ENCODE measurements around the gene TOP3B. TPM values are rescaled to one million over a fixed set of nuclear protein-coding genes. Genes with fewer than 3 reads are reported as not detected.

TOP3B gene
- total RNA-seq, 1 donor from 2014 or later = 53.9 TPM

DNA sequence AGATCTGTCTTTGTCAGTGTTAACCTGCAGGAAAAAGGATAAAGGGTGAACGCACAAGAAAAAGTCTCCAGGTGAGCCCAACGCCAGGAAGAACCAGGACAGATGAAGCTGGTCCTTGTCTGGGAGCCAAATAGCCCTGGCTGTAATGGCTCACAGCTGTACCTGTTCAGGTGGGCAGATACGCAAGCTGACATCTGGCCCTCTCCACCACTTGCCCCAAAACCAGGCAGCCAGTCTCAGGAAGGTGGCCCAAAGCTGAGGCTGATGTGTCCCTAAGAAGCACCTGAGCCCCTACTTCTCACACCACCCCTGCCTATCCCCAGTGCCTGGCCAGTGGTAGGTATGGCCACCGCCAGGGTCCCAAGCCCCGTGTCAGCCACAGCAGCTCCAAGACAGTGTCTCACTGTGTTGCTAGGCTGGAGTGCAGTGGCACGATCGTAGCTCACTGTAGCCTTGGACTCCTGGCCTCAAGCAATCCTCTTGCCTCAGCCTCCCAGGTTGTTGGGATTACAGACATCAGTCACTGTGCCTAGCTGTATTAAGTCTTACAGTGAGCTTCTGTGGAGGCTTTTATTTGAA lies 14.8 kb downstream of the TOP3B start:
- no peaks in the 10 kb centered on the region for H3K36me3 ChIP-seq
- no peaks in the 10 kb centered on the region for H3K27me3 ChIP-seq
- no peaks in the 10 kb centered on the region for H3F3A ChIP-seq (ENCODE audit: low read depth)
- TF ChIP-seq EZH2phosphoT487 (IDR thresholded peaks at IDR 0.05) = no peak
- peaks cover under 1% of the 10 kb centered on the region for H4K20me1 ChIP-seq (ENCODE audit: low read depth)
- no peaks in the 10 kb centered on the region for H3K9me3 ChIP-seq (ENCODE audit: low read depth)
- no peak overlapping the region for H2AFZ ChIP-seq (replicated peaks)
- no peaks in the 10 kb centered on the region for H3K4me1 ChIP-seq
- no peak overlapping the region for H3K27ac Mint-ChIP-seq
- H3K36me3 Mint-ChIP-seq = peaks cover 21% of the 10 kb centered on the region
- no peak for DNase-seq (ENCODE audit: low spot score)
- no peak overlapping the region for H3K4me3 Mint-ChIP-seq
- H3K9ac ChIP-seq = no peak overlapping the region
- no peak overlapping the region for H3K4me3 ChIP-seq
- peaks cover 7% of the 10 kb centered on the region for H3K27me3 Mint-ChIP-seq (ENCODE audit: insufficient read depth, low read depth)
- H3K9me3 Mint-ChIP-seq = no peaks in the 10 kb centered on the region
- no peak overlapping the region for H3K27ac ChIP-seq
- no peaks in the 10 kb centered on the region for H3K4me1 Mint-ChIP-seq
- H3K79me2 ChIP-seq (ENCODE audit: low read depth) = no peaks in the 10 kb centered on the region
- H3K4me2 ChIP-seq = no peak overlapping the region

DNA sequence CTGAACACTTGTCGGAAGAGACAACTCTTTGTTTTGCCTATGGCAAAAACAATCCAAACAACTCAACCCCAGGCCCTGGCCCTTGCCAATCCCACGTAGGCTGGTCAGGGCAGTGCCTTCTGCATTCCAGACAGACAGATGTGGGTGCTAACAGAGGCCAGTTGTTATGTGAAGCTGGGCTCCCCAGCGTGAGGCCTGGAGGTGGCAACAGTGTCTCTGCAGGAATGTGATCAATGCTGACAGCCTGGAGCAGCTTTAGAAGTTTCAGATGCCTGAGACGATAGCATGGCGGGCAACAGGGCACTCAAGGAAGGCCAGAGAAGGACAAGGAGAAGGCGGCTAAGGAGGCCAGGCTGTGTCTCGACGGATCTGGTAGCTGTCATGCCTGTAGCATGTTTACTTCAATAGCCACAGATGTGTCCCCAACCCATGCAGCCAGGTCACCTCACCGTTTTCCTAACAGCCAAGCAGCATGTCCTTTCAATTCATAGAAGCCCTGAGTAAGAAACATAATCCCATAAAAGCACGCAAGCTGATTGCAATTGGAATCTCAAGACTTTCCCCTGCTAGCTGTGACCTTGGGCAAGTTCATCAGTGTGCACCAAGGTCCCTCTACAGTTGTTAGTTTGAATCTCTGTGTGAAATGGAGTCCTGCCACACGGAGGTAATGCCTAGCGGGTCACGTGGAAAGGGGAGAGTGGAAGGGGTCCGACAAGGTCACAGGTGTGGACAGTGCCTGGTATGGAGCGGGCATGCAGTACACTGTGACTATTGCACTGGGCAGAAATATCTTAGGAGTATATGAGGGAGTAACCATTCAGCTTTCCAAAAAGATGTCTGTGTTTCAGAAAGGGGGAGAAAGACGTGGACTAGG lies 15.7 kb downstream of the TOP3B start:
- H3K79me2 ChIP-seq (ENCODE audit: low read depth) = no peaks in the 10 kb centered on the region
- Mint-ChIP-seq H3K36me3 (peaks cover 25% of the 10 kb centered on the region), H3K4me1 (no peaks in the 10 kb centered on the region), H3K4me3 (no peak overlapping the region), H3K9me3 (no peaks in the 10 kb centered on the region), H3K27me3 (ENCODE audit: insufficient read depth, low read depth) (peaks cover 8% of the 10 kb centered on the region), H3K27ac (no peak overlapping the region)
- no peak for TF ChIP-seq EZH2 (IDR thresholded peaks at IDR 0.05)
- TF ChIP-seq EZH2phosphoT487 (IDR thresholded peaks at IDR 0.05) = no peak
- TF ChIP-seq, protein P1, sequence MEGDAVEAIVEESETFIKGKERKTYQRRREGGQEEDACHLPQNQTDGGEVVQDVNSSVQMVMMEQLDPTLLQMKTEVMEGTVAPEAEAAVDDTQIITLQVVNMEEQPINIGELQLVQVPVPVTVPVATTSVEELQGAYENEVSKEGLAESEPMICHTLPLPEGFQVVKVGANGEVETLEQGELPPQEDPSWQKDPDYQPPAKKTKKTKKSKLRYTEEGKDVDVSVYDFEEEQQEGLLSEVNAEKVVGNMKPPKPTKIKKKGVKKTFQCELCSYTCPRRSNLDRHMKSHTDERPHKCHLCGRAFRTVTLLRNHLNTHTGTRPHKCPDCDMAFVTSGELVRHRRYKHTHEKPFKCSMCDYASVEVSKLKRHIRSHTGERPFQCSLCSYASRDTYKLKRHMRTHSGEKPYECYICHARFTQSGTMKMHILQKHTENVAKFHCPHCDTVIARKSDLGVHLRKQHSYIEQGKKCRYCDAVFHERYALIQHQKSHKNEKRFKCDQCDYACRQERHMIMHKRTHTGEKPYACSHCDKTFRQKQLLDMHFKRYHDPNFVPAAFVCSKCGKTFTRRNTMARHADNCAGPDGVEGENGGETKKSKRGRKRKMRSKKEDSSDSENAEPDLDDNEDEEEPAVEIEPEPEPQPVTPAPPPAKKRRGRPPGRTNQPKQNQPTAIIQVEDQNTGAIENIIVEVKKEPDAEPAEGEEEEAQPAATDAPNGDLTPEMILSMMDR (IDR thresholded peaks at IDR 0.05) = no peak
- DNase-seq (ENCODE audit: low spot score) = no peak
- H4K20me1 ChIP-seq (ENCODE audit: low read depth) = no peaks in the 10 kb centered on the region
- no peaks in the 10 kb centered on the region for H3K9me3 ChIP-seq (ENCODE audit: low read depth)
- H3K4me1 ChIP-seq = no peaks in the 10 kb centered on the region
- no peaks in the 10 kb centered on the region for H3K27me3 ChIP-seq
- no peaks in the 10 kb centered on the region for H3K36me3 ChIP-seq
- no peak overlapping the region for H3K9ac ChIP-seq
- no peak overlapping the region for H2AFZ ChIP-seq (replicated peaks)
- no peaks in the 10 kb centered on the region for H3F3A ChIP-seq (ENCODE audit: low read depth)
- H3K4me2 ChIP-seq = no peak overlapping the region
- no peak overlapping the region for H3K27ac ChIP-seq
- no peak overlapping the region for H3K4me3 ChIP-seq

DNA sequence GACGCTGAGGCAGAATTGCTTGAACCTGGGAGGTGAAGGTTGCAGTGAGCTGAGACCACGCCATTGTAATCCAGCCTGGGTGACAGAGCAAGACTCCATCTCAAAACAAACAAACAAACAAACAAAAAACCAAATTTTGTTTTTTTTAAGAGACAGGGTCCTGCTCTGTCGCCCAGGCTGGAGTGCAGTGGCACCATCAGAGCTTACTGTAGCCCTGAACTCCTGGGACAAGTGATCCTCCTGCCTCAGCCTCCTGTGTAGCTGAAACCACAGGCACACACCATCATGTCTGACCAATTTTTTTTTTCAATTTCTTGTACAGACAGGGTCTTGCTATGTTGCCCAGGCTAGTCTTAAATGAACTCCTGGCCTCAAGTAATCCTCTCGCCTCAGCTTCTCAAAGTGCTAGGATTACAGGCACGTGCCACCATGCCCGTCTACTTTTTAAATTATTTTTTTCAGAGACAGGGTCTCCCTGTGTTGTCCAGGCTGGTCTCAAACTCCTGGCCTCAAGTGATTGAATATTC lies 16.8 kb downstream of the TOP3B start:
- H3K4me1 Mint-ChIP-seq = no peaks in the 10 kb centered on the region
- H3K36me3 ChIP-seq = no peaks in the 10 kb centered on the region
- H3K27ac ChIP-seq = no peak overlapping the region

More for the DNA sequence above, 16.8 kb downstream of the TOP3B start:
- Mint-ChIP-seq H3K9me3 (no peaks in the 10 kb centered on the region), H3K4me3 (no peak overlapping the region), H3K36me3 (peaks cover 25% of the 10 kb centered on the region), H3K27ac (no peak overlapping the region), H3K27me3 (ENCODE audit: insufficient read depth, low read depth) (peaks cover 6% of the 10 kb centered on the region)
- no peak overlapping the region for H3K4me3 ChIP-seq
- no peaks in the 10 kb centered on the region for H3K27me3 ChIP-seq
- DNase-seq (ENCODE audit: low spot score) = no peak
- no peaks in the 10 kb centered on the region for H3K79me2 ChIP-seq (ENCODE audit: low read depth)
- H3K4me1 ChIP-seq = no peaks in the 10 kb centered on the region
- H4K20me1 ChIP-seq (ENCODE audit: low read depth) = no peaks in the 10 kb centered on the region
- no peak overlapping the region for H2AFZ ChIP-seq (replicated peaks)
- TF ChIP-seq EZH2phosphoT487 (IDR thresholded peaks at IDR 0.05) = no peak
- no peak for TF ChIP-seq EZH2 (IDR thresholded peaks at IDR 0.05)
- TF ChIP-seq, protein P1 (IDR thresholded peaks at IDR 0.05) = no peak
- H3F3A ChIP-seq (ENCODE audit: low read depth) = no peaks in the 10 kb centered on the region
- no peak overlapping the region for H3K9ac ChIP-seq
- no peak overlapping the region for H3K4me2 ChIP-seq
- no peaks in the 10 kb centered on the region for H3K9me3 ChIP-seq (ENCODE audit: low read depth)

Data from neural progenitor cell (in vitro differentiated cells).